PC-3 (cell line): ENCODE results near the gene ZNF423. TPM values are rescaled to one million over a fixed set of nuclear protein-coding genes. Genes with fewer than 3 reads are reported as not detected.

Source experiments
- ATAC-seq: fragments of 200-7000 bp; cut with Tn5 transposase; 2 replicates; pipeline ENCODE4 v1.9.1; 2020; ENCODE audit warnings: mild to moderate bottlenecking, moderate library complexity
- BruUV-seq: library from RNA; stranded (reverse); fragments of 400-500 nt; replicated peaks from 2 replicates; lab custom pipeline; 2021; lab: Mats Ljungman, UMichigan
- CTCF ChIA-PET: fragments of 300-600 bp; sonication (Branson Sonifier 250); formaldehyde crosslinking; loops from one replicate; lab custom pipeline; 2022; ENCODE audit warnings: antibody characterized with exemption; lab: Charles Lee
- POLR2A ChIA-PET: fragments of 300-600 bp; sonication (Branson Sonifier 250); formaldehyde crosslinking; loops from one replicate; lab custom pipeline; 2022; ENCODE audit warnings: antibody characterized with exemption; ENCODE audit not compliant: unreplicated experiment; lab: Charles Lee
- DNase-seq: peaks from one replicate; pipeline ENCODE4 v3.0.0-alpha.2; 2015
- H2AFZ ChIP-seq: fragments of 300-600 bp; sonication (generic); 2 replicates; pipeline ENCODE4 v1.6.0; 2016; ENCODE audit warnings: antibody characterized with exemption, low read length
- H3F3A ChIP-seq: fragments of 300-600 bp; sonication (generic); one replicate; pipeline ENCODE4 v1.6.0; 2017; ENCODE audit warnings: antibody characterized with exemption, low read length, control low read depth, mild to moderate bottlenecking; ENCODE audit not compliant: unreplicated experiment
- H3K27ac ChIP-seq: fragments of 300-600 bp; sonication (generic); 2 replicates; pipeline ENCODE4 v1.5.1; 2016; ENCODE audit warnings: mild to moderate bottlenecking, low read length
- H3K27me3 ChIP-seq: fragments of 300-600 bp; sonication (generic); 2 replicates; pipeline ENCODE4 v1.6.1; 2016; ENCODE audit warnings: low read length, mixed read lengths
- H3K36me3 ChIP-seq: fragments of 300-600 bp; sonication (generic); 2 replicates; pipeline ENCODE4 v1.6.1; 2016; ENCODE audit warnings: low read depth, mixed run types, low read length, mixed read lengths
- H3K4me1 ChIP-seq: fragments of 300-600 bp; sonication (generic); 2 replicates; pipeline ENCODE4 v1.5.1; 2016; ENCODE audit warnings: low read length; ENCODE audit not compliant: insufficient read depth
- H3K4me2 ChIP-seq: fragments of 300-600 bp; sonication (generic); 2 replicates; pipeline ENCODE4 v1.6.0; 2016; ENCODE audit warnings: low read length
- H3K4me3 ChIP-seq: fragments of 300-600 bp; sonication (generic); 2 replicates; pipeline ENCODE4 v1.5.1; 2016; ENCODE audit warnings: mild to moderate bottlenecking, low read length, mixed read lengths
- H3K79me2 ChIP-seq: fragments of 300-600 bp; sonication (generic); 2 replicates; pipeline ENCODE4 v1.6.1; 2017; ENCODE audit warnings: low read length, mixed read lengths
- H3K9ac ChIP-seq: fragments of 300-600 bp; sonication (generic); 2 replicates; pipeline ENCODE4 v1.6.0; 2016; ENCODE audit warnings: mild to moderate bottlenecking, low read length
- H3K9me2 ChIP-seq: fragments of 300-600 bp; sonication (generic); replicated peaks from 2 replicates; pipeline ENCODE4 v1.6.1; 2016; ENCODE audit warnings: mixed run types, low read length, mixed read lengths
- H3K9me3 ChIP-seq: fragments of 300-600 bp; sonication (generic); 2 replicates; pipeline ENCODE4 v1.6.1; 2016; ENCODE audit warnings: low read length, mixed read lengths
- H4K20me1 ChIP-seq: fragments of 300-600 bp; sonication (generic); 2 replicates; pipeline ENCODE4 v1.6.1; 2016; ENCODE audit warnings: low read length, mixed read lengths
- EZH2 ChIP-seq: fragments of 300-600 bp; sonication (generic); IDR thresholded peaks from one replicate; pipeline ENCODE4 v1.6.1; 2017; ENCODE audit warnings: antibody characterized with exemption, mild to moderate bottlenecking, low read length; ENCODE audit not compliant: unreplicated experiment
- EZH2phosphoT487 ChIP-seq: fragments of 300-600 bp; sonication (generic); IDR thresholded peaks from 2 replicates; pipeline ENCODE4 v1.6.1; 2018; ENCODE audit warnings: mild to moderate bottlenecking, antibody characterized with exemption, low read length, borderline replicate concordance
- intact Hi-C: fragments of 100-400 bp; cut with micrococcal nuclease; formaldehyde crosslinking; loops from 2 replicates; pipeline ENCODE4 v1.9.0; 2023
- total RNA-seq: library from RNA; depleted of rRNA; stranded (reverse); fragments of >200 nt; gene quantifications from 2 replicates; pipeline ENCODE4 v1.2.3, GENCODE V29; 2014
- TF ChIP-seq, protein P1 (sequence below): fragments of 300-600 bp; sonication (generic); conservative IDR thresholded peaks from 2 replicates; pipeline ENCODE4 v1.5.1; 2017; ENCODE audit warnings: antibody characterized with exemption, low read depth, mild to moderate bottlenecking, low read length

The ZNF423 gene
- total RNA-seq, 1 experiment from 2014 or later: not detected

DNA sequence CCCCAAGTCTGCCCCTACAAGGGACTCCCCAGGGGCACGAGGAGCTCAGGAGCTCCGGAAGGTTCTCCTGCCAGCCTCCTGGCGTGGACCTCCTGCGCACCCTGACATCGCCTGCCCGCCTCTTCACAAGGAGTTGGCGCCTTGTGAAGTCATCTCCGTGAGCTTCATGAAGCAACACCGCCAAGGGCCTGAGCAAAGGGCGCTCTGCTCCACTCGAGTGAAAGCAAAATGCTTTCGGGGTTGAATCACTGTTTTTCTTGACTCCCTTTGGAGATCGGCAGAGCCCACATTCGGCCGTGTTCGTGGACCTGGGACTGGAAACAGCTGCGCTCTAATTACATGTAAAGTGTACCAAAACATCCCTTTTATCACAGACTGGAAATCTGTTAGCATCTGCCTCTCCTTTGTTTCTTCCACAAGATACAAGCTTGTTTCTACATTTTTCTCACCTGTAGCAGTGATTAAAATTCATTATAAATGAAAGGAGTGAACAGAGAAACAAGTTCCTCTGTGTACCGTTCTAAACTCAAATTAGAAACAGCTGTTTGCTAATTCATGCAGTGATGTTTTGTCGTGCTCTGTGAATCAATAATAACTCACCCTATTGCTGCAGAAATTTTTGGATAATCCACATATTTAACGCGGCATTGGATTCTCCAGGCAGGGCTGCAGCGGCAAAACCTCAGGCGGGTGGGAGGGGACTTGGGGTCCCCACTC, 203.3 kb downstream of the ZNF423 start:
- no peak for DNase-seq
- BruUV-seq: no TSS peak
- no peak overlapping the region for H3K9ac ChIP-seq
- H3K9me3 ChIP-seq: no peaks in the 10 kb centered on the region
- ATAC-seq: no peak
- H3K27ac ChIP-seq: no peak overlapping the region
- intact Hi-C loops: no loop called here
- H3K36me3 ChIP-seq: no peaks in the 10 kb centered on the region
- ChIA-PET POLR2A (no interaction called here), CTCF (no interaction called here)
- no peaks in the 10 kb centered on the region for H3F3A ChIP-seq
- no peak for TF ChIP-seq EZH2
- TF ChIP-seq, protein P1, sequence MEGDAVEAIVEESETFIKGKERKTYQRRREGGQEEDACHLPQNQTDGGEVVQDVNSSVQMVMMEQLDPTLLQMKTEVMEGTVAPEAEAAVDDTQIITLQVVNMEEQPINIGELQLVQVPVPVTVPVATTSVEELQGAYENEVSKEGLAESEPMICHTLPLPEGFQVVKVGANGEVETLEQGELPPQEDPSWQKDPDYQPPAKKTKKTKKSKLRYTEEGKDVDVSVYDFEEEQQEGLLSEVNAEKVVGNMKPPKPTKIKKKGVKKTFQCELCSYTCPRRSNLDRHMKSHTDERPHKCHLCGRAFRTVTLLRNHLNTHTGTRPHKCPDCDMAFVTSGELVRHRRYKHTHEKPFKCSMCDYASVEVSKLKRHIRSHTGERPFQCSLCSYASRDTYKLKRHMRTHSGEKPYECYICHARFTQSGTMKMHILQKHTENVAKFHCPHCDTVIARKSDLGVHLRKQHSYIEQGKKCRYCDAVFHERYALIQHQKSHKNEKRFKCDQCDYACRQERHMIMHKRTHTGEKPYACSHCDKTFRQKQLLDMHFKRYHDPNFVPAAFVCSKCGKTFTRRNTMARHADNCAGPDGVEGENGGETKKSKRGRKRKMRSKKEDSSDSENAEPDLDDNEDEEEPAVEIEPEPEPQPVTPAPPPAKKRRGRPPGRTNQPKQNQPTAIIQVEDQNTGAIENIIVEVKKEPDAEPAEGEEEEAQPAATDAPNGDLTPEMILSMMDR: no peak
- TF ChIP-seq EZH2phosphoT487: no peak
- H3K4me2 ChIP-seq: no peak overlapping the region
- no peaks in the 10 kb centered on the region for H3K79me2 ChIP-seq
- H3K4me1 ChIP-seq: no peaks in the 10 kb centered on the region
- H3K27me3 ChIP-seq: no peaks in the 10 kb centered on the region
- H4K20me1 ChIP-seq: no peaks in the 10 kb centered on the region
- no peak overlapping the region for H3K4me3 ChIP-seq
- no peak overlapping the region for H2AFZ ChIP-seq
- H3K9me2 ChIP-seq: no peaks in the 10 kb centered on the region

DNA sequence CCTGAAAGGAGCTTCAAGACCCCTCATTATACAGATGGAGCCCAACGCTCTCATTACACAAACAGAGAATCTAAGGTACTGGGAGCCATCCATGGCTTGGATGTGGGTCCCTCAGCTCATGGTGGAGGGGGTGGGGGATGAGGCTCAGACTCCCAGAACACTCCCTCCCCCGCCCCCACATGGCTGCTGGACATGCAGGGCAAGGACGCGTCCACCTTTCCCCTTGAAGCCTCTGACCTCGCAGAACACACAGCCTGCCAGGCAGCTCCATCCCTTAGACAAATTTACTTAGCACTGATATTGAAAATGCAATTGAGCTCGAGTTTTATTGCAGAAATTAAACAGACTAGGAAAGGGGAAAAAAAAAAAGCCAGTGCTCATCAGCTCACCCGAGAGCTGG, 203.9 kb downstream of the ZNF423 start:
- Histone ChIP-seq H3K4me2 (no peak overlapping the region), H3K4me3 (no peak overlapping the region), H3K9ac (no peak overlapping the region), H3K9me2 (no peaks in the 10 kb centered on the region), H3K27me3 (no peaks in the 10 kb centered on the region), H2AFZ (no peak overlapping the region), H3F3A (no peaks in the 10 kb centered on the region), H3K9me3 (no peaks in the 10 kb centered on the region), H3K36me3 (no peaks in the 10 kb centered on the region), H3K27ac (no peak overlapping the region), H4K20me1 (no peaks in the 10 kb centered on the region), H3K4me1 (no peaks in the 10 kb centered on the region), H3K79me2 (no peaks in the 10 kb centered on the region)
- BruUV-seq: no TSS peak
- DNase-seq (no peak), ATAC-seq (no peak)
- POLR2A ChIA-PET: no interaction called here
- CTCF ChIA-PET: no interaction called here
- intact Hi-C loops: no loop called here
- TF ChIP-seq, protein P1: no peak
- no peak for TF ChIP-seq EZH2
- TF ChIP-seq EZH2phosphoT487: no peak

DNA sequence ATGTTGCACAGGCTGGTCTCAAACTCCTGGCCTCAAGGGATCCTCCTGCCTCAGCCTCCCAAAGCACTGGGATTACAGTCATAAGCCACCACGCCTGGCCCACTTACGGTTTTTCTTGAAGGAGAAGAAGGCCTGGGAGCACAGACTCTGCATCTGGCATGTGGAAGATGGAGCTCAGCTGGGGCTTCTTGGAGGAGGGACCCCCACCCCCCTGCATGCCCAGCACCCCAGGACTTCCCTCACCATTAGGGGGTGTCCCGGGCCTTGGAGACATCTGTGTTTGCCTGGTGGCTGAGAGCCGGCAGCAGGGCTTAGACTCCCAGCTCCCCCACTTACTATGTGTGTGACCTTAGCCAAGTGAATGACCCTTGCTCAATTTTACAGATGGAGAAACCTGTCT, 204.7 kb downstream of the ZNF423 start:
- BruUV-seq: no TSS peak
- ATAC-seq: no peak

More for the DNA sequence above, 204.7 kb downstream of the ZNF423 start:
- ChIA-PET POLR2A (no interaction called here), CTCF (no interaction called here)
- H3K9me2 ChIP-seq: no peaks in the 10 kb centered on the region
- TF ChIP-seq, protein P1: no peak
- TF ChIP-seq EZH2 (no peak), EZH2phosphoT487 (no peak)
- no peaks in the 10 kb centered on the region for H3F3A ChIP-seq
- H2AFZ ChIP-seq: no peak overlapping the region
- no peak for DNase-seq
- no peaks in the 10 kb centered on the region for H3K9me3 ChIP-seq
- H3K4me2 ChIP-seq: no peak overlapping the region
- intact Hi-C loops: no loop called here
- no peaks in the 10 kb centered on the region for H3K36me3 ChIP-seq
- no peaks in the 10 kb centered on the region for H3K79me2 ChIP-seq
- H3K9ac ChIP-seq: no peak overlapping the region
- H3K27ac ChIP-seq: no peak overlapping the region
- H3K27me3 ChIP-seq: no peaks in the 10 kb centered on the region
- H3K4me3 ChIP-seq: no peak overlapping the region
- H4K20me1 ChIP-seq: no peaks in the 10 kb centered on the region
- H3K4me1 ChIP-seq: no peaks in the 10 kb centered on the region
